ENCODE measurements around the gene GRIK4.

DNA sequence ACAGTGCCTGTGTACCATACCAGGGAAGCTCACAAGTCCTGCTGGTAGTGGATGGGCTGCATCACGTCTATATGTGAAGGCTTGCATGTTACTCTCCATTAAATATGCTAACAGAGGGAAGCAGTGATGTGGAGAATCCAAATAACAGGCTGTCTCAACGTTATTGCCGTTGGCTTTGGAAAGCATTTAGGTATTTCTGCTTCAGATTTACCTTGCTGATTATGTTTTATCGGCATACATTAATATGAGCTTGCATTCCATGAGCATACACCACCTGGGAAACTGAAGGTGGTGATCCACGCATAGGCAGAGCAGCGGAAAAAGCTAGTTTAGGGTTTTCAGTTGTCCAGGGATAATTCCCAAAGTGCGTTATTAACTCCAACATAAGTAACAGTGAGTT is 175.0 kb downstream of the GRIK4 start:
- TF ChIP-seq POLR2A (IDR thresholded peaks at IDR 0.05; ENCODE audit: low read depth, low read length) (no peak), TAF1 (IDR thresholded peaks at IDR 0.05; ENCODE audit: borderline replicate concordance, low read depth, low read length) (no peak), POLR2AphosphoS5 (IDR thresholded peaks at IDR 0.05; ENCODE audit: low read depth, low read length) (no peak)

Data from GM12892 (cell line).